NCI-H1417 (cell line): ENCODE results near the gene ARRDC1.

Experiments
- DNase-seq, 3 experiments: peaks; one replicate each; lab custom pipeline; 2025; lab: John Stamatoyannopoulos, UW

The ARRDC1 gene

GRCh38 chr9:137640862-137641261, 35.4 kb downstream of the ARRDC1 start:
- DNase-seq: no peak

- DNase-seq: no peak
Observed at GRCh38 chr9:137642118-137642601, 36.7 kb downstream of the ARRDC1 start.

GRCh38 chr9:137642892-137643291, 37.4 kb downstream of the ARRDC1 start:
- no peak for DNase-seq

- DNase-seq: no peak
Observed at GRCh38 chr9:137643921-137644320, 38.4 kb downstream of the ARRDC1 start.

- DNase-seq: peak in 2 of 3 experiments; percentile 10 to 70
Observed at GRCh38 chr9:137645211-137645610, 39.7 kb downstream of the ARRDC1 start.

GRCh38 chr9:137646341-137646740, 40.9 kb downstream of the ARRDC1 start:
- no peak for DNase-seq

- DNase-seq: no peak
Observed at GRCh38 chr9:137647096-137647714, 41.7 kb downstream of the ARRDC1 start.

- no peak for DNase-seq
Observed at GRCh38 chr9:137648396-137648795, 42.9 kb downstream of the ARRDC1 start.

GRCh38 chr9:137649553-137649952, 44.1 kb downstream of the ARRDC1 start:
- no peak for DNase-seq

GRCh38 chr9:137650259-137650658, 44.8 kb downstream of the ARRDC1 start:
- no peak for DNase-seq

- no peak for DNase-seq
Observed at GRCh38 chr9:137650779-137651178, 45.3 kb downstream of the ARRDC1 start.

- no peak for DNase-seq
Observed at GRCh38 chr9:137656416-137656815, 50.9 kb downstream of the ARRDC1 start.

- no peak for DNase-seq
Observed at GRCh38 chr9:137657606-137658005, 52.1 kb downstream of the ARRDC1 start.

GRCh38 chr9:137658781-137659180, 53.3 kb downstream of the ARRDC1 start:
- DNase-seq: no peak

- no peak for DNase-seq
Observed at GRCh38 chr9:137660144-137660543, 54.7 kb downstream of the ARRDC1 start.

GRCh38 chr9:137663584-137663983, 58.1 kb downstream of the ARRDC1 start:
- no peak for DNase-seq

- peak in 1 of 3 experiments; percentile 14 for DNase-seq
Observed at GRCh38 chr9:137664676-137665075, 59.2 kb downstream of the ARRDC1 start.
